ENCODE data around the gene AUTS2. TPM values are rescaled to one million over a fixed set of nuclear protein-coding genes. Genes with fewer than 3 reads are reported as not detected.
"Not testable (repeated sequence)": the region's sequence is repeated elsewhere in the genome, so short reads cannot be mapped to it uniquely, and the experiment has no call there.

The AUTS2 gene
- total RNA-seq, 1 experiment from 2014 or later: under 0.01 TPM

- DNase-seq (ENCODE audit: low read depth): not testable (repeated sequence)
These were observed 996.6 kb downstream of the AUTS2 start for GRCh38 chr7:70594885-70595284.

GRCh38 chr7:70595370-70595754, 997.1 kb downstream of the AUTS2 start:
- no peak for DNase-seq (ENCODE audit: low read depth)

- DNase-seq (ENCODE audit: low read depth): no peak
These were observed 997.7 kb downstream of the AUTS2 start for GRCh38 chr7:70595755-70596597.

GRCh38 chr7:70596598-70596913, 998.3 kb downstream of the AUTS2 start:
- DNase-seq (ENCODE audit: low read depth): no peak

GRCh38 chr7:70597066-70597465, 998.8 kb downstream of the AUTS2 start:
- DNase-seq (ENCODE audit: low read depth): no peak

GRCh38 chr7:70598976-70599375, 1000.7 kb downstream of the AUTS2 start:
- DNase-seq (ENCODE audit: low read depth): no peak

DNA sequence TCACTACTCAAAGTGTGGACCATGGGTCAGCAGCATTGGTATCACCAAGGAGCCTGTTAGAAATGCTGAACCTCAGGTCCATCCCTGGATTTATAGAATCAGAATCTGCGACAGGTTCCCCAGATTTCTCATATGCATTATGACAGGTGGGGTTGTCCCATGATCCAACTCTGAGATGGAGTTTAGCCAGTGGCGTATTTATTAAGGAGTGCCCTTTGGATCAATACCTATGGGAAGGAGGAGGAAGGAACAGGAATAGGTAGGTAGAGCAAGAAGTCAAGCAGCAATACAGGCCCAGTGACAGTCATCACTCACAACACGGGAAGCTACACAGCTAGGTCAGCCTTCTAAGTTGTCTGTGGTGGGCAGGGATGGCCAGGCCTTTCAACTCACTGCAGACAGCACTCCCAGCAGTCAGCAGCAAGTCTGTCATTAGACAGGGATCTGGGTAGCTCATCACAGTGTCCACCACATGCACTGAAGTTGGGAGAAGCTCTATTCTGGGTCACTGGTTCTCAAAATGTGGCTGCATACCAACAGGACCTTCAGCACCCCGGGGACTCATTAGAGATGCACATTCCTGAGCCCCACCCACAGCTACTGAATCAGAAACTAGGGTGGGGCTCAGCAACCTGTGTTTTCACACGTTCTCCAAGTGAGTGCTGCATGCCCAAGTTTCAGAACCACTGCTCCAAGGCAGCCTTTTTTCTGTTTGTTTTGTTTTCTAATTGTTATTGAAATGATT, 1001.3 kb downstream of the AUTS2 start:
- DNase-seq (ENCODE audit: low read depth): no peak

GRCh38 chr7:70600993-70601392, 1002.7 kb downstream of the AUTS2 start:
- DNase-seq (ENCODE audit: low read depth): no peak

- no peak for DNase-seq (ENCODE audit: low read depth)
These were observed 1003.8 kb downstream of the AUTS2 start for GRCh38 chr7:70602117-70602516.

GRCh38 chr7:70607281-70607680, 1009.0 kb downstream of the AUTS2 start:
- no peak for DNase-seq (ENCODE audit: low read depth)

- no peak for DNase-seq (ENCODE audit: low read depth)
These were observed 1009.5 kb downstream of the AUTS2 start for GRCh38 chr7:70607759-70608158.

DNA sequence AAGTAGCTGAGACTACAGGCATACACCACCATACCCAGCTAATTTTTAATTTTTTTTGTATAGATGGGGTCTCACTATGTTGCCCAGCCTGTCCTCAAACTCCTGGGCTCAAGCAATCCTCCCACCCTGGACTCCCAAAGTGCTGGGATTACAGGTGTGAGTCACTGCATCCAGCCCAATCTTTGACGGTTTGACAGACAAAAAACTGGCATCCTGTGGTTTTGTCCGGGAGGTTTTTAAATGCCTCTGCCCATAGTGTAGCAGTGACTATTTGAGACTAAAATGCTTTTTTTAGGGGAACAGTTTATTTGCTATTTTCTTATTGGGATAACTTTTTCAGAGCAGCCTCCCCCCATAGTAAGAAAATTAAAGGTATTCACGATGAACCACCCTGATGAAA, 1010.0 kb downstream of the AUTS2 start:
- DNase-seq (ENCODE audit: low read depth): no peak

- DNase-seq (ENCODE audit: low read depth): no peak
These were observed 1014.5 kb downstream of the AUTS2 start for GRCh38 chr7:70612811-70613210.

- DNase-seq (ENCODE audit: low read depth): no peak
These were observed 1016.2 kb downstream of the AUTS2 start for GRCh38 chr7:70614237-70615045.

DNA sequence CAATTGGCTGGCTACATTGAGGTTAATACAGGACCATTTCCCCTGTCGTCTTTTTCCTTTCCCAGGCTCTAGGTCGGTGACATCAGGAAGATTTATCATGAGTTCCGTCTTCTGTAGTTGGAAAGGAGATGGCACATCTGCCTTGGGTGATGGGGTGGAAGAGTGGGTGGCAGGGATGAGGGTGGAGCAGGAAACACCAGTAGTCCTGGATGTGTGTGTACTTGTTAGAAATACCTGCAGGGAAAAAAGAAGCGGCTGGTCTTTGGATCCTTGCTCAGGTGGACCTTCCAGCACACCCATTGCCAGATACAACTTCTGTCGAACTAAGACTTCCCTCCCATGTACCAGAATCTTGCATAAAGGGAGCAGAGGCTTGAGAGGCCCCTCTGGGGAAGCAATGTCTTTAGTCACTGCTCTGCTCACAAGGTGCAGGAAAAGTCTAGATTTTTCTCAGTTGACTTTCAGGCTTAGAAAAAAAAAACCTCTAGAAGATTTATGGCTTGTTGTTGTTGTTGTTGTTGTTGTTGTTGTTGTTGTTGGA, 1016.9 kb downstream of the AUTS2 start:
- no peak for DNase-seq (ENCODE audit: low read depth)

GRCh38 chr7:70616211-70616610, 1017.9 kb downstream of the AUTS2 start:
- no peak for DNase-seq (ENCODE audit: low read depth)

DNA sequence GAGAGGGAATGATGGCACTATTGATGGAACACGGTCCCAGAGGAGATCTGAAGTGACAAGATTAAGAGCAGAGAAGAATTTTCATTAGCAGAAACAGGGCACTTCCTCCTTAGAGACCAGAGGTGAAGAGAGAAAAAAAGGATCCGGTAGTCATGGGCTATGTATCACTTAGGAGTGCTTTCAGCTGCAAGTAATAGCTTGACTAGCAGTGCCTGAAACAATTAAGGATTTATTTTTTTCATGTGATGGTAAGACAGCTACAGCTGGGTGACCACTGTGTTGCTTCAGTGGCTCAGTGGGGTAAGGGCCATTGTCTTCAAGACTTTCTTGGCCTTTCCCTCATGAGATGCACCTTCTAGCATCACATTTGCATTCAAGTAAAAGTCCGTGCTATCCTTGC, 1018.5 kb downstream of the AUTS2 start:
- DNase-seq (ENCODE audit: low read depth): no peak

DNA sequence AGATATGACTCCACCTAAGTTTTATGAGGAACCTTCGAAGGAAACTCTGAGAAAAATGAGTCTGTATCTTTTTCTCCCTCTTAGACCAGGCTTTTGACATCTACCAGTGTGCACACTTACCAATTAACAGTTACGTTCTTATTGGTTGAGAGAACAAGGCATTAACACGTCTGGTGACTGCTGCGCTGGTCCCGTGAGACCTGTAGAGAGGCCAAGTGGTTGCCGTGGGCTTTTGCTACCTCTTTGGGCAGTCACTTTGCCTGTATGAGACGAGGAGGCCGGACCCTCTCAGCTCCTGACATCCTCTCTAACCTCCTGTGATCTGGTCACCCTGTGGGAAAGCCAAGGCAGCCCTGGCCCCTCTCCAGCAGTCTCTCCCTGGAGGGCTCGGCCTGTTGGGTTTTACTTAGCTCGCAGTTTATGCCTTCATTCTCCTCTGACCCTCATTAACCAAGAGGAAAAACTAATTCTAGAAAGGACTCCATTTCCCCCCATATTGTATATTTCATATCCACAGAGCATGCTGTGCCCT, 1019.8 kb downstream of the AUTS2 start:
- DNase-seq (ENCODE audit: low read depth): no peak

GRCh38 chr7:70619130-70619529, 1020.9 kb downstream of the AUTS2 start:
- DNase-seq (ENCODE audit: low read depth): no peak

- DNase-seq (ENCODE audit: low read depth): no peak
These were observed 1021.4 kb downstream of the AUTS2 start for GRCh38 chr7:70619659-70620058.

GRCh38 chr7:70620333-70621055, 1022.2 kb downstream of the AUTS2 start:
- DNase-seq (ENCODE audit: low read depth): no peak
